ENCODE data around the gene PRPF38A. TPM values are rescaled to one million over a fixed set of nuclear protein-coding genes. Genes with fewer than 3 reads are reported as not detected.
A peak's percentile ranks its signal among the peaks of the same experiment; 100 is the strongest.

The PRPF38A gene
- total and polyA plus RNA-seq, 2 donors from 2014 or later = 19.0 to 46.7 TPM

- Histone ChIP-seq H3K9ac (ENCODE audit: low read length in 3 of 3) (no peak overlapping the region), H3K4me3 (ENCODE audit: low read length in 3 of 3) (no peak overlapping the region), H3K36me3 (ENCODE audit: control insufficient read depth in 2 of 3, insufficient read depth in 3 of 3, low read length in 3 of 3) (peaks cover 13 to 89% (median 70%) of the 10 kb centered on the region in 3 donors), H3K27me3 (ENCODE audit: control insufficient read depth, insufficient read depth, low read length) (no peaks in the 10 kb centered on the region), H3K9me3 (ENCODE audit: control insufficient read depth in 2 of 3, insufficient read depth in 1 of 3, low read length in 3 of 3) (no peaks in the 10 kb centered on the region), H3K27ac (ENCODE audit: low read depth in 2 of 2, low read length in 2 of 2) (no peak overlapping the region), H3K4me1 (ENCODE audit: control insufficient read depth in 2 of 3, insufficient read depth in 2 of 3, low read depth in 1 of 3, low read length in 3 of 3) (peaks cover 0 to 2% (median 0%) of the 10 kb centered on the region in 3 donors)
- DNase-seq (peak in 1 of 5 donors; percentile 48), FAIRE-seq (no peak)
- no peak for TF ChIP-seq CTCF (IDR thresholded peaks at IDR 0.05; ENCODE audit: borderline replicate concordance, extremely low read depth, insufficient read depth)
- intact Hi-C loops (cut with DNase I) = no loop called here
Measured at GRCh38 chr1:52358851-52359497, 45.4 kb upstream of the PRPF38A start.

GRCh38 chr1:52359676-52360594 is 44.5 kb upstream of the PRPF38A start:
- H3K4me1 ChIP-seq (ENCODE audit: control insufficient read depth in 2 of 3, insufficient read depth in 2 of 3, low read depth in 1 of 3, low read length in 3 of 3) = peaks cover 2 to 11% (median 3%) of the 10 kb centered on the region in 3 donors
- intact Hi-C loops (cut with DNase I) = no loop called here
- H3K4me3 ChIP-seq (ENCODE audit: low read length in 3 of 3) = no peak overlapping the region
- no peaks in the 10 kb centered on the region for H3K9me3 ChIP-seq (ENCODE audit: control insufficient read depth in 2 of 3, insufficient read depth in 1 of 3, low read length in 3 of 3)
- no peaks in the 10 kb centered on the region for H3K27me3 ChIP-seq (ENCODE audit: control insufficient read depth, insufficient read depth, low read length)
- no peak for TF ChIP-seq CTCF (IDR thresholded peaks at IDR 0.05; ENCODE audit: borderline replicate concordance, extremely low read depth, insufficient read depth)
- DNase-seq = no peak
- H3K36me3 ChIP-seq (ENCODE audit: control insufficient read depth in 2 of 3, insufficient read depth in 3 of 3, low read length in 3 of 3) = peaks cover 10 to 80% (median 62%) of the 10 kb centered on the region in 3 donors
- FAIRE-seq = no peak
- H3K9ac ChIP-seq (ENCODE audit: low read length in 3 of 3) = no peak overlapping the region
- no peak overlapping the region for H3K27ac ChIP-seq (ENCODE audit: low read depth in 2 of 2, low read length in 2 of 2)

DNA sequence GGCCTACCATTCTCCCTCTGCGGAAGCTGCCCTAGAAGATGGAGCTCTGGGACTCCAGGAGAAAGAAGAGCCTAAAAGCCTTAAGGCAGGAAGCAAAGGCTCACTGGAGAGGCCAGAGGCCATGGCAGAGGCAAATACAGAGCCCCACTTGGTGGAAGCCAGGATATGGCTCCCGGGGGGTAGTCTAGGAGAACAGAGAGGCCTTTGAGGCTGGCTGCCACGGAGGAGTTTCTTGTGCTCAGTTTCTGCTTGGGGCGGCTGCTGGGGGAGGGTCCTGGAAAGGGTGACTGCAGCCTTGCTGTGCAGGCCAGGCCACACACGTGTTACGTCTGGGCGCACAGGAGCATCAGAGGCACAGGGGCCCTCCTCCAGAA is 43.8 kb upstream of the PRPF38A start:
- Histone ChIP-seq H3K9ac (ENCODE audit: low read length in 3 of 3) (no peak overlapping the region), H3K36me3 (ENCODE audit: control insufficient read depth in 2 of 3, insufficient read depth in 3 of 3, low read length in 3 of 3) (peaks cover 6 to 73% (median 56%) of the 10 kb centered on the region in 3 donors), H3K4me3 (ENCODE audit: low read length in 3 of 3) (no peak overlapping the region), H3K9me3 (ENCODE audit: control insufficient read depth in 2 of 3, insufficient read depth in 1 of 3, low read length in 3 of 3) (no peaks in the 10 kb centered on the region), H3K4me1 (ENCODE audit: control insufficient read depth in 2 of 3, insufficient read depth in 2 of 3, low read depth in 1 of 3, low read length in 3 of 3) (peaks cover 4 to 15% (median 5%) of the 10 kb centered on the region in 3 donors), H3K27ac (ENCODE audit: low read depth in 2 of 2, low read length in 2 of 2) (no peak overlapping the region), H3K27me3 (ENCODE audit: control insufficient read depth, insufficient read depth, low read length) (no peaks in the 10 kb centered on the region)
- DNase-seq (no peak), FAIRE-seq (no peak)
- TF ChIP-seq CTCF (IDR thresholded peaks at IDR 0.05; ENCODE audit: borderline replicate concordance, extremely low read depth, insufficient read depth) = no peak
- intact Hi-C loops (cut with DNase I) = no loop called here

Measured in kidney (tissue), 14 donors.